GM18517 (cell line): ENCODE measurements around the gene MKRN2OS.

ENCODE experiments used
- ATAC-seq: cut with Tn5 transposase; IDR thresholded peaks from one replicate; pipeline ENCODE4 v1.9.1; 2021; ENCODE audit warnings: mild to moderate bottlenecking, moderate library complexity; ENCODE audit not compliant: unreplicated experiment

The MKRN2OS gene

GRCh38 chr3:12516873-12517272 is 28.4 kb downstream of the MKRN2OS start:
- no peak for ATAC-seq

GRCh38 chr3:12515631-12516030 is 29.7 kb downstream of the MKRN2OS start:
- no peak for ATAC-seq

- no peak for ATAC-seq
Observed at GRCh38 chr3:12513694-12514446, 31.4 kb downstream of the MKRN2OS start.

GRCh38 chr3:12512534-12513118 is 32.7 kb downstream of the MKRN2OS start:
- ATAC-seq = no peak

GRCh38 chr3:12509466-12509865 is 35.8 kb downstream of the MKRN2OS start:
- no peak for ATAC-seq

- ATAC-seq = no peak
Observed at GRCh38 chr3:12508291-12508700, 37.0 kb downstream of the MKRN2OS start.

GRCh38 chr3:12507591-12508281 is 37.6 kb downstream of the MKRN2OS start:
- no peak for ATAC-seq

GRCh38 chr3:12506201-12506709 is 39.0 kb downstream of the MKRN2OS start:
- no peak for ATAC-seq

- no peak for ATAC-seq
Observed at GRCh38 chr3:12503126-12503957, 42.0 kb downstream of the MKRN2OS start.

- ATAC-seq = no peak
Observed at GRCh38 chr3:12501360-12502020, 43.8 kb downstream of the MKRN2OS start.

GRCh38 chr3:12499474-12499873 is 45.8 kb downstream of the MKRN2OS start:
- ATAC-seq = no peak

GRCh38 chr3:12496453-12496761 is 48.9 kb downstream of the MKRN2OS start:
- ATAC-seq = no peak

- no peak for ATAC-seq
Observed at GRCh38 chr3:12495749-12496452, 49.4 kb downstream of the MKRN2OS start.

- ATAC-seq = no peak
Observed at GRCh38 chr3:12490547-12490946, 54.8 kb downstream of the MKRN2OS start.

- ATAC-seq = no peak
Observed at GRCh38 chr3:12489832-12490231, 55.5 kb downstream of the MKRN2OS start.
